GM12801 (cell line): ENCODE measurements around the gene DOCK2.

ENCODE experiments used
- TF ChIP-seq, protein P1 (sequence below): IDR thresholded peaks from one replicate; pipeline ENCODE4 v1.5.1; 2011; ENCODE audit warnings: control low read depth; ENCODE audit not compliant: insufficient read length; ENCODE audit errors: extremely low read depth

Gene DOCK2

GRCh38 chr5:170021506-170021905, 384.4 kb downstream of the DOCK2 start:
- TF ChIP-seq, protein P1, sequence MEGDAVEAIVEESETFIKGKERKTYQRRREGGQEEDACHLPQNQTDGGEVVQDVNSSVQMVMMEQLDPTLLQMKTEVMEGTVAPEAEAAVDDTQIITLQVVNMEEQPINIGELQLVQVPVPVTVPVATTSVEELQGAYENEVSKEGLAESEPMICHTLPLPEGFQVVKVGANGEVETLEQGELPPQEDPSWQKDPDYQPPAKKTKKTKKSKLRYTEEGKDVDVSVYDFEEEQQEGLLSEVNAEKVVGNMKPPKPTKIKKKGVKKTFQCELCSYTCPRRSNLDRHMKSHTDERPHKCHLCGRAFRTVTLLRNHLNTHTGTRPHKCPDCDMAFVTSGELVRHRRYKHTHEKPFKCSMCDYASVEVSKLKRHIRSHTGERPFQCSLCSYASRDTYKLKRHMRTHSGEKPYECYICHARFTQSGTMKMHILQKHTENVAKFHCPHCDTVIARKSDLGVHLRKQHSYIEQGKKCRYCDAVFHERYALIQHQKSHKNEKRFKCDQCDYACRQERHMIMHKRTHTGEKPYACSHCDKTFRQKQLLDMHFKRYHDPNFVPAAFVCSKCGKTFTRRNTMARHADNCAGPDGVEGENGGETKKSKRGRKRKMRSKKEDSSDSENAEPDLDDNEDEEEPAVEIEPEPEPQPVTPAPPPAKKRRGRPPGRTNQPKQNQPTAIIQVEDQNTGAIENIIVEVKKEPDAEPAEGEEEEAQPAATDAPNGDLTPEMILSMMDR: no peak

GRCh38 chr5:170025853-170026252, 388.8 kb downstream of the DOCK2 start:
- TF ChIP-seq, protein P1: no peak

DNA sequence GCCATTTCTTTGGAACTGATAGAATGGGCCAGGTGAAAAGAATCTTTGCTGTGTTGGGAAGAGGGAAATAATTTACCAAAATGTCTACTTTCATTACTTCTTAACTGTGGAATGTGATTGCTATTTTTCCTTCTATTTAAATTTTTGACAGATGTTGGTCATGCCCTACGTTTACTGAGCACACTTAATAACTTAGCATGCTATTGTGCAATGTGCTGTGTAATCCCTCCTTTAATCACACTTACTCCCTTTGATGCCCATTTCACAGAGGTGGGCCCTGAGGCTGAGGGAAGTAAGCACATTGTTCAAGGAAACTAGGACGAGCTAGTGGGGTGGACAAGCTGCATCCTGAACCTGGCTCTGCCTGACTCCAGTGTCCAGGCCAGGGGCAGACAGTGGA, 391.0 kb downstream of the DOCK2 start:
- TF ChIP-seq, protein P1: no peak

DNA sequence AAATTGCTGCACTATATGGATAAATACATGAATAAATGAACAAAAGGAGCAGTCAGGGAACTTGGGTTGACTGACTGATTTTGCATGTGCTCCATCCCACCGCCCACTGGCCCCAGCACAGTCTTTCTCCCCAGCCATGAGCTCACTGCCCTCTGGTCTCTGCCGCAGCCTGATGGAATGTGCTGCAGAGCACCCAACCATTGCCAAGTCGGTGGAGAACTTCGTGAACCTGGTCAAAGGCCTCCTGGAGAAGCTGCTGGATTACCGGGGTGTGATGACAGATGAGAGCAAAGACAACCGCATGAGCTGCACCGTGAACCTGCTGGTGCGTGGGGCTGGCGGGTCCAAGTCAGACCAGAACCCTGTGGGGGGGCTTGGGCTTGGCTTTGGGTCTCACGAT, 397.2 kb downstream of the DOCK2 start:
- TF ChIP-seq, protein P1: no peak

GRCh38 chr5:170038241-170038640, 401.2 kb downstream of the DOCK2 start:
- TF ChIP-seq, protein P1: no peak

- TF ChIP-seq, protein P1: no peak
These were observed 402.8 kb downstream of the DOCK2 start for GRCh38 chr5:170039830-170040229.

- TF ChIP-seq, protein P1: no peak
These were observed 409.2 kb downstream of the DOCK2 start for GRCh38 chr5:170046241-170046640.

GRCh38 chr5:170049713-170050112, 412.6 kb downstream of the DOCK2 start:
- TF ChIP-seq, protein P1: no peak
